Spleen (tissue), 11 donors: ENCODE measurements around the gene CLEC4G. TPM values are rescaled to one million over a fixed set of nuclear protein-coding genes. Genes with fewer than 3 reads are reported as not detected.

Experiments used
- DNase-seq: peaks from one replicate; pipeline ENCODE4 v3.0.0-alpha.2; 2020
- H3K27ac ChIP-seq, 8 donors: fragments of 200-600 bp; sonication (generic) in 7 of 8; 1 replicate in 4 of 8; 2 replicates in 4 of 8; pipeline versions ENCODE4 v1.5.0 to v1.8.0; 2016 to 2021; ENCODE audit warnings: inconsistent platforms in 4 of 8, mild to moderate bottlenecking in 4 of 8, moderate library complexity in 1 of 8
- H3K27me3 ChIP-seq, 7 donors: fragments of 200-600 bp; sonication (generic) in 6 of 7; replicated peaks in 1 of 7; 1 replicate in 4 of 7; 2 replicates in 3 of 7; pipeline versions ENCODE4 v1.5.0 to v1.8.0; 2016 to 2021; ENCODE audit warnings: inconsistent platforms in 3 of 7, mild to moderate bottlenecking in 1 of 7
- H3K36me3 ChIP-seq, 6 donors: fragments of 200-600 bp; sonication (generic) in 5 of 6; 1 replicate in 4 of 6; 2 replicates in 2 of 6; pipeline versions ENCODE4 v1.5.0 to v1.8.0; 2016 to 2021; ENCODE audit warnings: inconsistent platforms in 2 of 6
- H3K4me1 ChIP-seq, 6 donors: fragments of 200-600 bp; sonication (generic) in 5 of 6; 1 replicate in 3 of 6; 2 replicates in 3 of 6; pipeline versions ENCODE4 v1.5.0 to v1.8.0; 2016 to 2021; ENCODE audit warnings: inconsistent platforms in 3 of 6
- H3K4me3 ChIP-seq, 8 donors: fragments of 200-600 bp; sonication (generic) in 7 of 8; 1 replicate in 4 of 8; 2 replicates in 4 of 8; pipeline versions ENCODE4 v1.5.0 to v1.8.0; 2016 to 2021; ENCODE audit warnings: inconsistent platforms in 4 of 8, mild to moderate bottlenecking in 4 of 8, moderate library complexity in 2 of 8
- H3K9me3 ChIP-seq, 8 donors: fragments of 200-600 bp; sonication (generic) in 7 of 8; 1 replicate in 4 of 8; 2 replicates in 4 of 8; pipeline versions ENCODE4 v1.5.0 to v1.8.0; 2016 to 2021; ENCODE audit warnings: inconsistent platforms in 4 of 8
- CTCF ChIP-seq, 11 experiments: fragments of 200-600 bp in 7 of 11; fragments of 450-650 bp in 4 of 11; sonication (generic) in 4 of 11; IDR thresholded peaks in 8 of 11; conservative IDR thresholded peaks in 3 of 11; 1 replicate in 7 of 11; 2 replicates in 4 of 11; pipeline versions ENCODE4 v1.4.0 to v1.8.0; 2016 to 2021; ENCODE audit warnings: antibody characterized with exemption in 11 of 11, inconsistent platforms in 4 of 11, mild to moderate bottlenecking in 1 of 11
- POLR2A ChIP-seq, 3 donors: fragments of 450-650 bp; IDR thresholded peaks; one replicate each; pipeline ENCODE4 v1.5.1; 2017; ENCODE audit warnings: antibody characterized with exemption in 3 of 3, mild to moderate bottlenecking in 1 of 3
- POLR2AphosphoS5 ChIP-seq, 3 donors: sonication (generic); formaldehyde crosslinking; IDR thresholded peaks; one replicate each; pipeline ENCODE4 v1.5.1; 2017; ENCODE audit warnings: antibody characterized with exemption in 3 of 3
- WGBS, 5 donors: extraction: QIAGEN DNeasy Blood & Tissue Kit in 3 of 5; methylation state at CpG; one replicate each; pipeline versions ENCODE4 v1.1.5 to v1.1.7; 2013 to 2018; 5-methylcytosine and 5-hydroxymethylcytosine counted together
- intact Hi-C: fragments of 100-400 bp; cut with DNase I; formaldehyde crosslinking; loops from one replicate; pipeline ENCODE4 v1.15.0; 2023; ENCODE audit warnings: low total_unique reads
- polyA plus RNA-seq, 3 donors: library from polyadenylated mRNA; stranded (reverse); fragments of 200-250 nt; gene quantifications; one replicate each; pipeline ENCODE4 v1.2.1, GENCODE V29; 2013
- total RNA-seq, 7 donors: library from RNA; depleted of rRNA in 3 of 7; stranded (reverse); fragments of >200 nt in 3 of 7; fragmentation: NEBNext Ultra II Directional in 4 of 7; extraction: Animal tissue kit (Norgen Biotek cat#: 25700) in 4 of 7; gene quantifications; one replicate each; pipeline versions ENCODE4 v1.1.0 to v1.2.1, GENCODE V29; 2016 to 2021
- donor health status: healthy with polysubstance abuse.
- donor health status: DM: no; HTN: no; CAD: no; lungs with moderate emphysema.
- donor health status: DM: no; HTN: no; CAD: no.
- donor health status: Bipolar disorder and iron deficiency.
- donor health status: healthy.
- donor health status: DM: no; HTN: no; CAD: no.
- donor health status: DM: yes; HTN: yes; CAD: no.

The CLEC4G gene
- total and polyA plus RNA-seq, 10 donors: 0.34 to 4.0 (median 1.0) TPM; not detected in 1

DNA sequence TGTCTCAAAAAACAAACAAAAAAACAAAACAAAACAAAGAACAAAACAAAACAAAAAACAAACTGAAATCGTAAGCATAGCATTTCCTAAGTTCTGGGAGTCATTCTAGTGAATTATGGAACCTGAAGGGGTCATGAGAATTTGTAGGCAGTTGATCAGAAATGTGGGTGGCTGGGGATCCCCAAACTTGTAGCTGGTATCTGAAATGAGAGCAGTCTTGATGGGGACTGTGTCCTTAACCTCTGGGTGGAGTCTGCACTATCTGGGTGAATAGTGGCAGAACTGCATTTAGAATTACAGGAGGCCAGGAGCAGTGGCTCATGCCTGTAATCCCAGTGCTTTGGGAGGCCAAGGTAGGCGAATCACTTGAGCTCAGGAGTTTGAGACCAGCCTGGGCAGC lies 6.1 kb downstream of the CLEC4G start:
- intact Hi-C loops: no loop called here
- 59 to 70% (median 66%) methylated on average over 2 of the region's 2 CpGs for WGBS, 5 donors
- peaks cover 4 to 34% (median 27%) of the 10 kb centered on the region in 7 donors for H3K27me3 ChIP-seq

DNA sequence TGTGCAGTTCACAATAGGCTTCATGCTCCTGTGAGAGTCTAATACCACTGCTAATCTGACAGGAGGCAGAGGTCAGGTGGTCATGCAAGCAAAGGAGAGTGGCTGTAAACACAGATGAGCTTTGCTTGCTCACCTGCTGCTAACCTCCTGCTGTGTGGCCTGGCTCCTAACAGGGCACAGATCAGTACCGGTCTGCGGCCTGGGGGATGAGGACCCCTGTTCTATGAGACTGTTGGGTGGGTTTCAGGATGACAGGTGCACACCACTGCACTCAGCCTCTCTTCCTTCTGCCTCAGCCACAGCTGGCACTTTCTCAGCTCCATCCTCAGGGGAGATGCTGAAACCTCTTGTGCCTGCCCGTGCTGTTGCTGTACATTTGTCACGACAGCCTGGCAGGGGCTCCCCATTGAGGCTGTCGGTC lies 9.7 kb downstream of the CLEC4G start:
- intact Hi-C loops: no loop called here

More for the DNA sequence above, 6.1 kb downstream of the CLEC4G start:
- peaks cover 0 to 37% (median 21%) of the 10 kb centered on the region in 6 donors for H3K4me1 ChIP-seq
- no peak for TF ChIP-seq CTCF (IDR thresholded peaks at IDR 0.05 in 8 of 11, conservative IDR thresholded peaks at IDR 0.05 in 3 of 11)
- no peak for TF ChIP-seq POLR2AphosphoS5 (IDR thresholded peaks at IDR 0.05)
- TF ChIP-seq POLR2A (IDR thresholded peaks at IDR 0.05): no peak
- H3K4me3 ChIP-seq: no peak overlapping the region
- H3K9me3 ChIP-seq: no peaks in the 10 kb centered on the region
- no peak overlapping the region for H3K27ac ChIP-seq
- DNase-seq: no peak
- H3K36me3 ChIP-seq: no peaks in the 10 kb centered on the region

GRCh38 chr19:7720351-7720750 lies 11.6 kb downstream of the CLEC4G start:
- H3K4me3 ChIP-seq: no peak overlapping the region
- no peak for DNase-seq
- TF ChIP-seq POLR2A (IDR thresholded peaks at IDR 0.05) (no peak), CTCF (IDR thresholded peaks at IDR 0.05 in 8 of 11, conservative IDR thresholded peaks at IDR 0.05 in 3 of 11) (no peak), POLR2AphosphoS5 (IDR thresholded peaks at IDR 0.05) (no peak)
- intact Hi-C loops: no loop called here
- H3K27ac ChIP-seq: no peak overlapping the region
- no peaks in the 10 kb centered on the region for H3K36me3 ChIP-seq
- H3K9me3 ChIP-seq: peaks cover 0 to 14% (median 8%) of the 10 kb centered on the region in 8 donors
- WGBS, 5 donors: 76 to 90% (median 88%) methylated on average over 6 of the region's 6 CpGs
- no peaks in the 10 kb centered on the region for H3K27me3 ChIP-seq
- H3K4me1 ChIP-seq: peaks cover 0 to 41% (median 16%) of the 10 kb centered on the region in 6 donors

More for the DNA sequence above, 9.7 kb downstream of the CLEC4G start:
- no peak for DNase-seq
- peaks cover 0 to 36% (median 11%) of the 10 kb centered on the region in 6 donors for H3K4me1 ChIP-seq
- no peak overlapping the region for H3K27ac ChIP-seq
- 46 to 72% (median 63%) methylated on average over 4 to 5 of the region's 5 CpGs for WGBS, 5 donors
- no peak overlapping the region for H3K4me3 ChIP-seq
- no peaks in the 10 kb centered on the region for H3K27me3 ChIP-seq
- H3K9me3 ChIP-seq: peaks cover 0 to 4% (median 0%) of the 10 kb centered on the region in 8 donors
- no peaks in the 10 kb centered on the region for H3K36me3 ChIP-seq
- TF ChIP-seq POLR2AphosphoS5 (IDR thresholded peaks at IDR 0.05) (no peak), CTCF (IDR thresholded peaks at IDR 0.05 in 8 of 11, conservative IDR thresholded peaks at IDR 0.05 in 3 of 11) (no peak), POLR2A (IDR thresholded peaks at IDR 0.05) (no peak)

DNA sequence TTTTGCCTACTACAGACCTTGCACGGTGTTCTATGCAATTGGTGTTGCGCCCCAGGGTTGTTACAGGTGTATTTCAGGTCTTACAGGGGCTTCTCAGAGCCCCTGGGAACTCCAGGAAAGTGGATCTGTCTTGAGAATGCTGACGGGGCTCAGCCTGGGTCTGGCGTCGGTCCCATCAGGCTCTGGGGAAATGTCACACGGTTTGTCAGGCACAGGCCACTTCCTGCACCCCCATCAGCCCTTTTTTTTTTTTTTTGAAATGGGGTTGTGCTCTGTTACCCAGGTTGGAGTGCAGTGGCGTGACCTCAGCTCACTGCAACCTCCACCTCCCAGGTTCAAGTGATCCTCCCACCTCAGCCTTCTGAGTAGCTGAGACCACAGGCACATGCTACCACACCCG lies 13.2 kb downstream of the CLEC4G start:
- DNase-seq: peak; percentile 79
- Histone ChIP-seq H3K9me3 (peaks cover 0 to 14% (median 8%) of the 10 kb centered on the region in 8 donors), H3K27ac (peak overlapping the region in 4 of 8 donors; percentile 35 to 68 (median 56)), H3K4me3 (no peak overlapping the region), H3K4me1 (peaks cover 0 to 57% (median 25%) of the 10 kb centered on the region in 6 donors), H3K27me3 (no peaks in the 10 kb centered on the region), H3K36me3 (no peaks in the 10 kb centered on the region)
- WGBS, 5 donors: 26 to 36% (median 28%) methylated on average over 6 to 8 of the region's 8 CpGs
- intact Hi-C loops: no loop called here
- no peak for TF ChIP-seq CTCF (IDR thresholded peaks at IDR 0.05 in 8 of 11, conservative IDR thresholded peaks at IDR 0.05 in 3 of 11)
- TF ChIP-seq POLR2AphosphoS5 (IDR thresholded peaks at IDR 0.05): peak in 2 of 3 donors; percentile 25 to 48
